ENCODE results near the gene KIF23.
"Not testable (repeated sequence)": the region's sequence is repeated elsewhere in the genome, so short reads cannot be mapped to it uniquely, and the experiment has no call there.

The KIF23 gene

GRCh38 chr15:69439623-69440022 is 25.5 kb downstream of the KIF23 start:
- DNase-seq, result no peak

- DNase-seq, result peak; percentile 24
Observed at GRCh38 chr15:69443032-69443611, 29.0 kb downstream of the KIF23 start.

GRCh38 chr15:69444686-69445085 is 30.5 kb downstream of the KIF23 start:
- DNase-seq, result no peak

GRCh38 chr15:69446953-69447352 is 32.8 kb downstream of the KIF23 start:
- DNase-seq, result no peak

GRCh38 chr15:69450221-69450620 is 36.1 kb downstream of the KIF23 start:
- DNase-seq, result not testable (repeated sequence)

- DNase-seq, result no peak
Observed at GRCh38 chr15:69450968-69451695, 37.0 kb downstream of the KIF23 start.

GRCh38 chr15:69451951-69452691 is 38.0 kb downstream of the KIF23 start:
- DNase-seq, result peak; percentile 29

- peak; percentile 96 for DNase-seq
Observed at GRCh38 chr15:69452692-69453521, 38.8 kb downstream of the KIF23 start, which contains the start of gene RPLP1. TSS of gene RPLP1 (plus strand) at chr15:69452818. CDS start at chr15:69452949, 131 bp downstream.

- DNase-seq, result no peak
Observed at GRCh38 chr15:69454953-69455352, 40.8 kb downstream of the KIF23 start.

GRCh38 chr15:69456208-69457166 is 42.3 kb downstream of the KIF23 start:
- DNase-seq, result no peak

GRCh38 chr15:69457304-69458280 is 43.4 kb downstream of the KIF23 start:
- DNase-seq, result peak; percentile 15

GRCh38 chr15:69459066-69459465 is 44.9 kb downstream of the KIF23 start:
- DNase-seq, result no peak

- no peak for DNase-seq
Observed at GRCh38 chr15:69460481-69460880, 46.3 kb downstream of the KIF23 start.

GRCh38 chr15:69462030-69462492 is 47.9 kb downstream of the KIF23 start:
- DNase-seq, result no peak

- peak; percentile 95 for DNase-seq
Observed at GRCh38 chr15:69462493-69463181, 48.5 kb downstream of the KIF23 start.

- DNase-seq, result no peak
Observed at GRCh38 chr15:69463182-69463756, 49.1 kb downstream of the KIF23 start.

GRCh38 chr15:69465253-69465652 is 51.1 kb downstream of the KIF23 start:
- DNase-seq, result no peak

- no peak for DNase-seq
Observed at GRCh38 chr15:69466733-69467132, 52.6 kb downstream of the KIF23 start.

- no peak for DNase-seq
Observed at GRCh38 chr15:69467636-69468035, 53.5 kb downstream of the KIF23 start.

All from CD4-positive, alpha-beta T cell treated with Interleukin-17A for 1 hour (primary cell).